ENCODE data around the gene TULP1. TPM values are rescaled to one million over a fixed set of nuclear protein-coding genes. Genes with fewer than 3 reads are reported as not detected.
A peak's percentile ranks its signal among the peaks of the same experiment; 100 is the strongest.

TULP1 gene
- total and polyA plus RNA-seq, 4 donors: 0.05 to 2.6 (median 0.26) TPM; not detected in 1

- no peaks in the 10 kb centered on the region for H3K27me3 ChIP-seq (ENCODE audit: control insufficient read depth in 3 of 3, insufficient read depth in 3 of 3, low read length in 2 of 3)
- ATAC-seq (ENCODE audit: insufficient read depth, low FRiP score) (no peak), DNase-seq (no peak)
- no peak overlapping the region for H3K27ac ChIP-seq (ENCODE audit: low read depth in 1 of 2, low read length in 1 of 2)
- peaks cover 0 to 2% (median 0%) of the 10 kb centered on the region in 4 donors for H3K9me3 ChIP-seq (ENCODE audit: control insufficient read depth in 4 of 4, insufficient read depth in 3 of 4, low read length in 3 of 4)
- H3K36me3 ChIP-seq (ENCODE audit: control insufficient read depth in 4 of 4, insufficient read depth in 4 of 4, low read length in 4 of 4): no peaks in the 10 kb centered on the region
- H3K4me3 ChIP-seq: no peak overlapping the region
- H3K4me1 ChIP-seq (ENCODE audit: control insufficient read depth in 5 of 5, insufficient read depth in 5 of 5, low read length in 5 of 5): peaks cover 0 to 2% (median 0%) of the 10 kb centered on the region in 5 donors
- no peak for TF ChIP-seq CTCF (IDR thresholded peaks at IDR 0.05; ENCODE audit: control extremely low read depth, extremely low read depth)
- H3K9ac ChIP-seq (ENCODE audit: insufficient read depth in 1 of 2, low read length in 2 of 2): no peak overlapping the region
- WGBS, 2 donors: 55 to 68% methylated on average over 6 of the region's 6 CpGs
These were observed 44.5 kb upstream of the TULP1 start for GRCh38 chr6:35557239-35557638.

- 82 to 87% methylated on average over 4 of the region's 4 CpGs for WGBS, 2 donors
- no peak overlapping the region for H3K4me3 ChIP-seq
- H3K9me3 ChIP-seq (ENCODE audit: control insufficient read depth in 4 of 4, insufficient read depth in 3 of 4, low read length in 3 of 4): peaks cover 0 to 5% (median 2%) of the 10 kb centered on the region in 4 donors
- H3K27me3 ChIP-seq (ENCODE audit: control insufficient read depth in 3 of 3, insufficient read depth in 3 of 3, low read length in 2 of 3): no peaks in the 10 kb centered on the region
- H3K4me1 ChIP-seq (ENCODE audit: control insufficient read depth in 5 of 5, insufficient read depth in 5 of 5, low read length in 5 of 5): no peaks in the 10 kb centered on the region
- no peak for ATAC-seq (ENCODE audit: insufficient read depth, low FRiP score)
- H3K27ac ChIP-seq (ENCODE audit: low read depth in 1 of 2, low read length in 1 of 2): no peak overlapping the region
- DNase-seq: no peak
- no peak for TF ChIP-seq CTCF (IDR thresholded peaks at IDR 0.05; ENCODE audit: control extremely low read depth, extremely low read depth)
- no peaks in the 10 kb centered on the region for H3K36me3 ChIP-seq (ENCODE audit: control insufficient read depth in 4 of 4, insufficient read depth in 4 of 4, low read length in 4 of 4)
- H3K9ac ChIP-seq (ENCODE audit: insufficient read depth in 1 of 2, low read length in 2 of 2): no peak overlapping the region
These were observed 42.1 kb upstream of the TULP1 start for GRCh38 chr6:35554811-35555210.

- no peak overlapping the region for H3K9ac ChIP-seq (ENCODE audit: insufficient read depth in 1 of 2, low read length in 2 of 2)
- no peak for TF ChIP-seq CTCF (IDR thresholded peaks at IDR 0.05; ENCODE audit: control extremely low read depth, extremely low read depth)
- no peak overlapping the region for H3K4me3 ChIP-seq
- WGBS, 2 donors: 91 to 94% methylated on average over 6 of the region's 6 CpGs
- H3K27ac ChIP-seq (ENCODE audit: low read depth in 1 of 2, low read length in 1 of 2): no peak overlapping the region
- peaks cover 0 to 5% (median 2%) of the 10 kb centered on the region in 4 donors for H3K9me3 ChIP-seq (ENCODE audit: control insufficient read depth in 4 of 4, insufficient read depth in 3 of 4, low read length in 3 of 4)
- ATAC-seq (ENCODE audit: insufficient read depth, low FRiP score) (no peak), DNase-seq (no peak)
- no peaks in the 10 kb centered on the region for H3K27me3 ChIP-seq (ENCODE audit: control insufficient read depth in 3 of 3, insufficient read depth in 3 of 3, low read length in 2 of 3)
- H3K4me1 ChIP-seq (ENCODE audit: control insufficient read depth in 5 of 5, insufficient read depth in 5 of 5, low read length in 5 of 5): no peaks in the 10 kb centered on the region
- no peaks in the 10 kb centered on the region for H3K36me3 ChIP-seq (ENCODE audit: control insufficient read depth in 4 of 4, insufficient read depth in 4 of 4, low read length in 4 of 4)
These were observed 40.6 kb upstream of the TULP1 start for GRCh38 chr6:35553315-35553714.

GRCh38 chr6:35552285-35552917, 39.7 kb upstream of the TULP1 start:
- no peak overlapping the region for H3K27ac ChIP-seq (ENCODE audit: low read depth in 1 of 2, low read length in 1 of 2)
- WGBS, 2 donors: 64 to 69% methylated on average over 5 of the region's 5 CpGs
- H3K4me1 ChIP-seq (ENCODE audit: control insufficient read depth in 5 of 5, insufficient read depth in 5 of 5, low read length in 5 of 5): peaks cover 0 to under 1% (median 0%) of the 10 kb centered on the region in 5 donors
- H3K9ac ChIP-seq (ENCODE audit: insufficient read depth in 1 of 2, low read length in 2 of 2): no peak overlapping the region
- H3K36me3 ChIP-seq (ENCODE audit: control insufficient read depth in 4 of 4, insufficient read depth in 4 of 4, low read length in 4 of 4): no peaks in the 10 kb centered on the region
- H3K27me3 ChIP-seq (ENCODE audit: control insufficient read depth in 3 of 3, insufficient read depth in 3 of 3, low read length in 2 of 3): no peaks in the 10 kb centered on the region
- peak; percentile 66 for ATAC-seq (ENCODE audit: insufficient read depth, low FRiP score)
- H3K9me3 ChIP-seq (ENCODE audit: control insufficient read depth in 4 of 4, insufficient read depth in 3 of 4, low read length in 3 of 4): peaks cover 0 to 5% (median 2%) of the 10 kb centered on the region in 4 donors
- no peak overlapping the region for H3K4me3 ChIP-seq
- DNase-seq: peak in 1 of 3 donors; percentile 21
- TF ChIP-seq CTCF (IDR thresholded peaks at IDR 0.05; ENCODE audit: control extremely low read depth, extremely low read depth): peak; percentile 66
